PFSK-1 (cell line): ENCODE results near the gene GABRR2.

Experiments
- FOXP2 ChIP-seq: optimal IDR thresholded peaks from 2 replicates; pipeline ENCODE3; 2011; ENCODE audit warnings: borderline replicate concordance, control low read depth, inconsistent platforms; ENCODE audit not compliant: insufficient read depth; ENCODE audit errors: extremely low read length, extremely low read depth
- POLR2AphosphoS5 ChIP-seq: IDR thresholded peaks from 2 replicates; pipeline ENCODE4 v1.6.1; 2012; ENCODE audit warnings: low read depth, mild to moderate bottlenecking, control low read depth, low read length, moderate library complexity
- TAF1 ChIP-seq: IDR thresholded peaks from 2 replicates; pipeline ENCODE4 v1.6.1; 2012; ENCODE audit warnings: low read length, control low read depth, borderline replicate concordance; ENCODE audit not compliant: insufficient read depth
- TF ChIP-seq, protein P1 (sequence below), 2 experiments: IDR thresholded peaks; 2 replicates each; pipeline versions ENCODE4 v1.6.1 to v1.8.0; 2011 to 2012; ENCODE audit warnings: low read depth in 2 of 2, low read length in 2 of 2, control low read depth in 1 of 2, inconsistent platforms in 1 of 2, mild to moderate bottlenecking in 1 of 2, moderate library complexity in 1 of 2; ENCODE audit not compliant: insufficient read depth in 1 of 2

DNA sequence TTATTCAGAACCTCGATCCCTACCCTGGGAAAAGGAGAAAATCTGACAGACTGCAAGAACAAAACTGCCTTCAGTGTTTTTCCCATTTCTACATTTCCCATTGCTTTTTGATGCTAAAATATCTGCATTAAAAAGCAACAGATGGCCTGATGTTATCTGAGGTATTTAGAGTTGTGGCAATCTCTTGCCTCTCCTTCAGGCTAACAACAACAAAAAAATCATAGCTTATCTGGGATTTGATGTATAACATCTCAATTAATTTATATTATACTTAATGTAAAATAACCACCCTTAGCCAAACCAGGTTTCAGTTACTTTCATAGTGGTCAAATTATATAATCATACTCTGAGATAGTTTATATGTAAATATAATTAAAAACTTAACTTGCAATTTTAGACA, 15.8 kb upstream of the GABRR2 start:
- TF ChIP-seq, protein P1, sequence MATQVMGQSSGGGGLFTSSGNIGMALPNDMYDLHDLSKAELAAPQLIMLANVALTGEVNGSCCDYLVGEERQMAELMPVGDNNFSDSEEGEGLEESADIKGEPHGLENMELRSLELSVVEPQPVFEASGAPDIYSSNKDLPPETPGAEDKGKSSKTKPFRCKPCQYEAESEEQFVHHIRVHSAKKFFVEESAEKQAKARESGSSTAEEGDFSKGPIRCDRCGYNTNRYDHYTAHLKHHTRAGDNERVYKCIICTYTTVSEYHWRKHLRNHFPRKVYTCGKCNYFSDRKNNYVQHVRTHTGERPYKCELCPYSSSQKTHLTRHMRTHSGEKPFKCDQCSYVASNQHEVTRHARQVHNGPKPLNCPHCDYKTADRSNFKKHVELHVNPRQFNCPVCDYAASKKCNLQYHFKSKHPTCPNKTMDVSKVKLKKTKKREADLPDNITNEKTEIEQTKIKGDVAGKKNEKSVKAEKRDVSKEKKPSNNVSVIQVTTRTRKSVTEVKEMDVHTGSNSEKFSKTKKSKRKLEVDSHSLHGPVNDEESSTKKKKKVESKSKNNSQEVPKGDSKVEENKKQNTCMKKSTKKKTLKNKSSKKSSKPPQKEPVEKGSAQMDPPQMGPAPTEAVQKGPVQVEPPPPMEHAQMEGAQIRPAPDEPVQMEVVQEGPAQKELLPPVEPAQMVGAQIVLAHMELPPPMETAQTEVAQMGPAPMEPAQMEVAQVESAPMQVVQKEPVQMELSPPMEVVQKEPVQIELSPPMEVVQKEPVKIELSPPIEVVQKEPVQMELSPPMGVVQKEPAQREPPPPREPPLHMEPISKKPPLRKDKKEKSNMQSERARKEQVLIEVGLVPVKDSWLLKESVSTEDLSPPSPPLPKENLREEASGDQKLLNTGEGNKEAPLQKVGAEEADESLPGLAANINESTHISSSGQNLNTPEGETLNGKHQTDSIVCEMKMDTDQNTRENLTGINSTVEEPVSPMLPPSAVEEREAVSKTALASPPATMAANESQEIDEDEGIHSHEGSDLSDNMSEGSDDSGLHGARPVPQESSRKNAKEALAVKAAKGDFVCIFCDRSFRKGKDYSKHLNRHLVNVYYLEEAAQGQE (IDR thresholded peaks at IDR 0.05; ENCODE audit: insufficient read depth in 1 of 2, low read depth in 2 of 2, low read length in 2 of 2) = no peak
- TF ChIP-seq FOXP2 = no peak
- no peak for TF ChIP-seq POLR2AphosphoS5
- no peak for TF ChIP-seq TAF1
